Natural killer cell (primary cell): ENCODE results near the gene CPSF3. TPM values are rescaled to one million over a fixed set of nuclear protein-coding genes. Genes with fewer than 3 reads are reported as not detected.

ENCODE experiments used
- ATAC-seq, 3 donors: fragments of 150-1000 bp in 2 of 3; fragments of 200-7000 bp in 1 of 3; cut with Tn5 transposase; 1 replicate in 1 of 3; 2 replicates in 2 of 3; pipeline ENCODE4 v1.10.0; 2021; ENCODE audit warnings: mild to moderate bottlenecking in 2 of 3, moderate library complexity in 2 of 3
- DNase-seq, 2 donors: peaks; one replicate each; pipeline versions ENCODE4 v3.0.0 to v3.0.0-alpha.2; 2013 to 2021; ENCODE audit warnings: mixed read lengths in 1 of 2
- H3K27ac ChIP-seq: one replicate; pipeline ENCODE4 v1.5.1; 2013; ENCODE audit warnings: mild to moderate bottlenecking, low read length
- H3K27me3 ChIP-seq: one replicate; pipeline ENCODE4 v1.6.1; 2013; ENCODE audit warnings: low read length; ENCODE audit not compliant: control insufficient read depth, insufficient read depth
- H3K36me3 ChIP-seq: one replicate; pipeline ENCODE4 v1.6.1; 2013; ENCODE audit warnings: low read length; ENCODE audit not compliant: control insufficient read depth, insufficient read depth
- H3K4me1 ChIP-seq: one replicate; pipeline ENCODE4 v1.6.1; 2013; ENCODE audit warnings: low read length; ENCODE audit not compliant: control insufficient read depth, insufficient read depth
- H3K4me3 ChIP-seq: one replicate; pipeline ENCODE4 v1.5.1; 2013; ENCODE audit warnings: low read length
- H3K9me3 ChIP-seq: one replicate; pipeline ENCODE4 v1.6.1; 2013; ENCODE audit warnings: low read length; ENCODE audit not compliant: control insufficient read depth, insufficient read depth
- H3K27ac Mint-ChIP-seq, 2 donors: one replicate each; pipeline ENCODE4 v1.8.0; 2022; ENCODE audit warnings: mild to moderate bottlenecking in 2 of 2, mixed read lengths in 2 of 2, moderate library complexity in 1 of 2
- H3K27me3 Mint-ChIP-seq, 2 donors: one replicate each; pipeline ENCODE4 v1.8.0; 2022; ENCODE audit warnings: low read depth in 2 of 2, mixed read lengths in 2 of 2
- H3K36me3 Mint-ChIP-seq: one replicate; pipeline ENCODE4 v1.8.0; 2022; ENCODE audit warnings: mixed read lengths
- H3K4me1 Mint-ChIP-seq, 2 donors: one replicate each; pipeline ENCODE4 v1.8.0; 2022; ENCODE audit warnings: mixed read lengths in 2 of 2
- H3K4me3 Mint-ChIP-seq: one replicate; pipeline ENCODE4 v1.8.0; 2022; ENCODE audit warnings: mild to moderate bottlenecking, moderate library complexity, mixed read lengths
- H3K9me3 Mint-ChIP-seq, 2 donors: one replicate each; pipeline ENCODE4 v1.8.0; 2022; ENCODE audit warnings: mixed read lengths in 2 of 2
- whole genome bisulfite sequencing: methylation state at CpG from one replicate; pipeline ENCODE4 v1.1.7; 2013; ENCODE audit warnings: missing lambda C conversion rate; ENCODE audit not compliant: insufficient coverage; 5-methylcytosine and 5-hydroxymethylcytosine counted together
- intact Hi-C: fragments of 100-400 bp; cut with micrococcal nuclease; formaldehyde crosslinking; loops from one replicate; pipeline ENCODE4 v1.14.2; 2022
- total RNA-seq, 4 donors: library from RNA; stranded (reverse); fragments of 120-200 nt in 1 of 4; gene quantifications; one replicate each; pipeline versions ENCODE4 v1.2.3 to v1.2.4, GENCODE V29; 2013 to 2022
- TF ChIP-seq, protein P1 (sequence below): fragments of 200-600 bp; IDR thresholded peaks from one replicate; pipeline ENCODE4 v1.8.0; 2022; ENCODE audit warnings: antibody characterized with exemption

CPSF3 gene
- total RNA-seq, 3 donors from 2014 or later (not counting 1 experiment from before 2014, with no cell fraction given), result 28.4 to 30.7 (median 28.7) TPM

GRCh38 chr2:9480157-9480556 lies 56.7 kb downstream of the CPSF3 start:
- Mint-ChIP-seq H3K27ac (peak overlapping the region in 1 of 2 donors; percentile 18), H3K4me3 (no peak overlapping the region), H3K4me1 (peaks cover 24% of the 10 kb centered on the region in 2 donors), H3K27me3 (no peaks in the 10 kb centered on the region), H3K9me3 (no peaks in the 10 kb centered on the region), H3K36me3 (no peaks in the 10 kb centered on the region)
- DNase-seq, result no peak
- no peak overlapping the region for H3K27ac ChIP-seq
- no peaks in the 10 kb centered on the region for H3K9me3 ChIP-seq
- peaks cover 13% of the 10 kb centered on the region for H3K4me1 ChIP-seq
- intact Hi-C loops, result no loop called here
- H3K4me3 ChIP-seq, result no peak overlapping the region
- TF ChIP-seq, protein P1, sequence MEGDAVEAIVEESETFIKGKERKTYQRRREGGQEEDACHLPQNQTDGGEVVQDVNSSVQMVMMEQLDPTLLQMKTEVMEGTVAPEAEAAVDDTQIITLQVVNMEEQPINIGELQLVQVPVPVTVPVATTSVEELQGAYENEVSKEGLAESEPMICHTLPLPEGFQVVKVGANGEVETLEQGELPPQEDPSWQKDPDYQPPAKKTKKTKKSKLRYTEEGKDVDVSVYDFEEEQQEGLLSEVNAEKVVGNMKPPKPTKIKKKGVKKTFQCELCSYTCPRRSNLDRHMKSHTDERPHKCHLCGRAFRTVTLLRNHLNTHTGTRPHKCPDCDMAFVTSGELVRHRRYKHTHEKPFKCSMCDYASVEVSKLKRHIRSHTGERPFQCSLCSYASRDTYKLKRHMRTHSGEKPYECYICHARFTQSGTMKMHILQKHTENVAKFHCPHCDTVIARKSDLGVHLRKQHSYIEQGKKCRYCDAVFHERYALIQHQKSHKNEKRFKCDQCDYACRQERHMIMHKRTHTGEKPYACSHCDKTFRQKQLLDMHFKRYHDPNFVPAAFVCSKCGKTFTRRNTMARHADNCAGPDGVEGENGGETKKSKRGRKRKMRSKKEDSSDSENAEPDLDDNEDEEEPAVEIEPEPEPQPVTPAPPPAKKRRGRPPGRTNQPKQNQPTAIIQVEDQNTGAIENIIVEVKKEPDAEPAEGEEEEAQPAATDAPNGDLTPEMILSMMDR, result no peak
- 96% methylated on average over 4 of the region's 4 CpGs for WGBS
- ATAC-seq, result no peak
- H3K27me3 ChIP-seq, result no peaks in the 10 kb centered on the region
- H3K36me3 ChIP-seq, result peaks cover 57% of the 10 kb centered on the region

GRCh38 chr2:9483107-9483506 lies 59.7 kb downstream of the CPSF3 start:
- TF ChIP-seq, protein P1, result no peak
- Histone ChIP-seq H3K4me3 (no peak overlapping the region), H3K27me3 (no peaks in the 10 kb centered on the region), H3K27ac (no peak overlapping the region), H3K9me3 (no peaks in the 10 kb centered on the region), H3K4me1 (no peaks in the 10 kb centered on the region), H3K36me3 (peaks cover 81% of the 10 kb centered on the region)
- no peak overlapping the region for H3K4me3 Mint-ChIP-seq
- no peak for ATAC-seq
- no peak for DNase-seq
- no peaks in the 10 kb centered on the region for H3K9me3 Mint-ChIP-seq
- H3K36me3 Mint-ChIP-seq, result no peaks in the 10 kb centered on the region
- no peak overlapping the region for H3K27ac Mint-ChIP-seq
- H3K27me3 Mint-ChIP-seq, result no peaks in the 10 kb centered on the region
- H3K4me1 Mint-ChIP-seq, result peaks cover 6 to 12% of the 10 kb centered on the region in 2 donors
- intact Hi-C loops, result no loop called here

- no peaks in the 10 kb centered on the region for H3K9me3 Mint-ChIP-seq
Measured at GRCh38 chr2:9484533-9484932, 61.1 kb downstream of the CPSF3 start.

More at GRCh38 chr2:9484533-9484932, 61.1 kb downstream of the CPSF3 start:
- no peaks in the 10 kb centered on the region for H3K27me3 ChIP-seq
- Mint-ChIP-seq H3K4me3 (no peak overlapping the region), H3K4me1 (no peaks in the 10 kb centered on the region), H3K36me3 (no peaks in the 10 kb centered on the region), H3K27me3 (no peaks in the 10 kb centered on the region), H3K27ac (peak overlapping the region in 1 of 2 donors; percentile 31)
- intact Hi-C loops, result no loop called here
- no peaks in the 10 kb centered on the region for H3K4me1 ChIP-seq
- peaks cover 87% of the 10 kb centered on the region for H3K36me3 ChIP-seq
- H3K4me3 ChIP-seq, result no peak overlapping the region
- H3K9me3 ChIP-seq, result no peaks in the 10 kb centered on the region
- WGBS, result over 99% methylated on average over 5 of the region's 5 CpGs
- TF ChIP-seq, protein P1, result no peak
- ATAC-seq, result no peak
- no peak for DNase-seq
- no peak overlapping the region for H3K27ac ChIP-seq
